Stimulated activated CD4-positive, alpha-beta T cell treated with anti-CD3 and anti-CD28 coated beads, Interleukin-12 subunit alpha, Interleukin-12 subunit beta, amount 100 ng/mL, for 48 hours (primary cell): ENCODE measurements around the gene TGM4.
"Not testable (repeated sequence)": the region's sequence is repeated elsewhere in the genome, so short reads cannot be mapped to it uniquely, and the experiment has no call there.

Source experiments
- DNase-seq, 3 donors: peaks; one replicate each; pipeline ENCODE4 v3.0.0-alpha.2; 2020; ENCODE audit warnings: low read depth in 2 of 3, low spot score in 1 of 3

Gene TGM4

DNA sequence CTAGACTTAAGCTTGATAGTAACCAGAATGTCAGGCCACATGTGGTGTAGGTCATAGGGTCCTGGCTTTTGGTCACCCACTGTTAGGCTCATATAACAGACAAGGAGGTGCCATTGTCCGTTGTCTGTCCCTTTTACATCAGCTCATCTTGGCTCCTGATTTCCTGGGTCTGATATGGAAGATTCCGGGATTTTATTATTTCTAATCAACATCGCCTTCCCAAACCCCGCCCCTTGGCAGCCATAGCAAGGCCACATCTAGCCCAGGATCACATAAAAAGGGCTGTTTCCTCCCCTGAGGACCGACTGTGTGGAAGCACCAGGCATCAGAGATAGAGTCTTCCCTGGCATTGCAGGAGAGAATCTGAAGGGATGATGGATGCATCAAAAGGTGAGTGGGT is at the start of gene TGM4:
Gene TGM4 (plus strand): TSS at position 301 of the 400 bp plus-strand sequence. CDS start 71 bp downstream, at position 372.
- DNase-seq = no peak

DNA sequence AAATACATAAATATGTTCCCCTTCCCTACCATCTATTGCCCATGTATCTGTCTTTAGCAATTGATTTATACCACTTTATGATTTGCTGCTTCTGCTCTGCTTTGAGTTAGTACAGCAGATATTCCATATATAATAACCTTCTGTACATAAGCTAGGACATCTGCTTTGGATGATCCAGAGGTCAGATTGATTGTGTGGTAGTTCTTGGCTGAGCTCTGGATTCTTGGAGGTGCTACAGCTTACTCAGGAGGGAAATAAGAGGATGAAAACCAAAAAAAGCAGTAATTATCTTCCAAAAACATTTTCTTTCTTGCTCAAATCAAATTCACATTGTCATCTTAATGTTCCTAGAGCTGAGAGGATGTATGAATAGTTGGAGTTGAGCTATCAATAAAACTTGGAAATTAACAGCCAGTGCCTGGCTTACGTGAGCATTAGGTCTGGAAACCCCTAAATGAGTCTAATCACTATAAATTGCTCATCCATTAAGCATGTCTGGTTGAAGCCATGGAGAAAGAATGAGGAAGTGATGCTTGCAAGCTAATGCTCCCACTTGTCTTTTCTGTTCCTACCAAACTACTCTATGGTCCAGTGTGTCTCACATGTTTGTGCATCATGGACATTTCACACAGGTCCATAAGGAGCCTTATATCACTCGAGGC is 49.0 kb upstream of the TGM4 start:
- no peak for DNase-seq

DNA sequence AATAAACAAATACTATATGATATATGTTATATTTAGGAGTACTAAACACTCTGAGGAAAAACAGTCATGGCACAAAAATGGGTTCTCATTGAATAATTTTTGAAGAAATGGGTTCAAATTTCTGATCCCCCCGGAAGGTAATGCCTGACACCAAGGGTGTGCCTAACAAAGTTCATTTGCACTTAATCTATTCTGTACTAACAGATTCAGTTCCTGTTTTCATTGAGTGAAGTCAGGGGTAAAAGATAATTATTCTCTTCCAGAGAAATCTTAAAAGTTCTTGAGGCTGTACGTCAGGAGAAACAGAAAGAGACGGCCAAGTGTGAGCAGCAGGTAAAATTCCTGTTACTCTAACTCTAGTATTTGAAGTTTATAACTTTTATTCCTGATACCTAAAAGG is 47.2 kb upstream of the TGM4 start:
- DNase-seq = no peak

DNA sequence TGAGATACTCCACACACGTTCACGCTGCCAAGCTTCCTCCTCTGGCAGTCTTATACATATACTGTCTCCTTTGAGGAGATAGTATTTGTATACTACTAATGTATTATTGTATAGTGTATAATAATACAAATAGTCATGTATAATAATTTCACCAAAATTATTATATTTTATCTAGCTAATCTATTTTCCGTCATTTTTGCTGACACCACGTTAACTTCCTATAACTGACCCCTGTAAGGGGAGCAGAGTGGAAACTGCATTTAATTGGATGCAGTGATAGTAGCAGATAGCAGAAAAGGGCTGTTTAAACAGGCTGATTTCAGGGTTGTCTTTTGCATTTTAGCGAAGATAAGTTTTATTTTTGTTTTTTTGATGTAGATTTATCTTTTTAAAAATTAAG is 43.2 kb upstream of the TGM4 start:
- no peak for DNase-seq

DNA sequence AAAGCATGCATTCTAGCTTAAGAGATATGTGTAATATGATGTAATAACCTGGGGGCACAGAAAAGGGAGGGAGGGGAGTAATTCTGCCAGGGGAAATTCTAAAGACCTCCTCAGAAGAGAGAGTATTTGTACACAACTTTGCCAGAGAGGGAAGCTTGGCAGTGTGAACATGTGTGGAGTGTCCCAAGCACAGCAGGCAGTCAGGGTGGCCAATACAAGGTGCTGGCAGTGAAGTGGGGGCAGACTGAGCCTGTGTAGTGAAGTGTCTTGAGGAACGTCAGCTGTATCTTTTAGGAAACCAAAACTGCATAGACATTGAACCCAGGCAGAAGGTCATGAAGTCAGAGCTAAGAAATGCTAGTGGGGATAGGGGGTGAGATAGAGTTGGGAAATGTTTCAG is 42.4 kb upstream of the TGM4 start:
- no peak for DNase-seq

DNA sequence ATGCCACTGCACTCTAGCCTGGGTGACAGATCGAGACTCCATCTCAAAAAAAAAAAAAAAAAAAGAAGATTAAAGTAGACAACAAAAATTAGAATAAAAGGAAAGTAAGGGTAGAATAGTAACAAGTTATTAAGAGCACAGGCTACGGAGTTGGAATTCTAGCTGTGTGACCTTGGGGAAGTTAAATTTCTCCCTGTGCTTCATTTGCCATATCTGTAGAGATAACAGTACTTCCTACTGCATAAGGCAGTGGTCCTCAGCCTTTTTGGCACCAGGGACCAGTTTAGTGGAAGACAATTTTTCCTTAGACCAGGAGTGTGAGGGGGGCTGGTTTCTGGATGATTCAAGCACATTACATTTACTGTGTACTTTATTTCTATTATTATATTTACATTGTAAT is 41.4 kb upstream of the TGM4 start:
- DNase-seq = no peak

DNA sequence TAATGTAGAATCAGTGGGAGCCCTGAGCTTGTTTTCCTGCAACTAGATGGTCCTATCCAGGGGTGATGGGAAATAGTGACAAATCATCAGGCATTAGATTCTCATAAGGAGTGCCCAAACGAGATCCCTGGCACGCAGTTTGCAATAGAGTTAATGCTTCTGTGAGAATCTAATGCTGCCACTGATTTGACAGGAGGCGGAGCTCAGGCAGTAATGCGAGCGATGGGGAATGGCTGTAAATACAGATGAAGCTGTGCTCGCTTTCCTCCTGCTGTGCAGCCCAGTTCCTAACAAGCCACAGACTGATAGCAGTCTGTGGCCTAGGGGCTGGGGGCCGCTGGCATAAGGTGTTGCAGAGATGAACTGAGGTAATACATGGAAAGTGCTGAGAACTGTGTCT is 41.0 kb upstream of the TGM4 start:
- DNase-seq = no peak

DNA sequence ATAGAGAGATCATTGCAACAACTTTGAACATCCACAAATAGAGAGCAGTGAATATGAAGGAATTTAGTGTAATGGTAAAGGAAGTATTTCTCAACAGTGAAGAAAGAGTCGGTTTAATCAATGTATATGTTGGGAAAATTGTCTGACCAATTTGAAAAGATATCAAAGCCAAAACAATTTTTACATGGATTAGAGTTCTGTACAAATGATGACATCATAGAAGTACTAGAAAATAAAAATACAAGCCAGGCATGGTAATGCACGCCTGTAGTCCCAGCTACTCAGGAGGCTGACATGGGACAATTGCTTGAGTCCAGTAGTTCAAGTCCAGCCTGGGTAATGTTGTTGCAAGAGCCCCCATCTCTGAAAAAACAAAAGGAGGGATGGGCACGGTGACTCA is 38.7 kb upstream of the TGM4 start:
- DNase-seq = no peak

DNA sequence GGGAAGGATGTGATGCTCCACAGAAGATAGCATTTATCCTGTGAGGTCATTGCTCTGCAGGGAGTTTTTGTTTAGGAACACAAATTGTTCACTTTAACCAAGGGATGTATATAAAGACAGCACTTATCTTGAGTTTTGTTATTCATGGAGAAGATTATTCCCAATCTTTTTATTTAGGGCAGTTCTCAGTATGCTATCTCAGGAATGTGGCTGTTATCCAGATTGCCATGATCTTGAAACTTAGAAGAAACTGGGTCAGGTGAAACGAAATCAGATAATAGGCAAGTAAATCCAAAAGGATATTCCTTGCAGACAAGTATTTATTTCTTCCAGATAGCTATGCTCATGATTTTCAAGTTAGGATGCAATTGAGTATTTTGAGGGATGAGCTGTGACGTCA is 32.0 kb upstream of the TGM4 start:
- DNase-seq = no peak

DNA sequence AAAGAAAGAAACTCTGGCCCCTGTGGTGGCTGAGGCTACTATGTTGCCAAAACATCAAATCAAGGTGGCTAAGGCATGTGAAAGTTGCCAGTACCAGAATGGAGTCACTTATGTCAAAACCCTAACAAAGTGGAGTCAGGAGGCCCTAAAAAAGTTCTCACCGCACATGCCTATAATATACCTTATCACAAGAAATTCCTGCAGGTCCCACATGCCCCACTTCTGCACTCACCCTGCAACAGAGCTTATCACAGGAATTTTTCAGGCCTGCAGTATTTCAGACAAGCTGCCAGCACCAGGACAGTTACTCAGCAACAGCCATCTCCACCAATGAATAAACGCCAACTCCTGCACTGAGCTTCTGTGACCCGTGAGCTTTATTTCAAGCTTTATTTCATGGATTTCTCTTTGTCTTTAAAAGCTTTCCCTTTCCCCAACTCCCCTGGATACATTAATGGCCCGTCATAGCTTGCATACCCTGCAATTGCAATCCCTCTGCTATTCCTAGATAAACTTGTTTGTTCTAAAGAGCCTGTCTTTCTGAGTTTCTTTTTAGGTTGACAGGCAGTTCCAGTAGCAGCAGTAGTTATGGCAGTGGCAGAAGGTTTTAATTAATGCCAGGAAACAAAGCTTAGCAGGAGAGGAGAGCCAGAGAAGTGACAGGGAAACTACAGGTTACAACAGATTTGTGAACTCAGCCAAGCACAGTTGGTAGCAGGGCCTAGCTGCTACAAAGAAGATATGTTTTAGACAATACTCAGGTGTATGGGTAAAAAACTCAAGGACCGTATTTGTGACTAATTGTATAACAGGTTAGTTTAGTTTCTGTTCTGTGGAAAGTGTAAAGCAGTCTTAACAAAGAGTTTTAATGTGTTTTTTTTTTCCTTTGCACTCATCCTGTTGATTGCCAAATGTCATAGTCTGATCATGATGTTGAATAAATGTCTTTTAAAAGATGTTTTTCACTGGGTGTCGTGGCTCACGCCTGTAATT is 28.6 kb upstream of the TGM4 start:
- DNase-seq = no peak

DNA sequence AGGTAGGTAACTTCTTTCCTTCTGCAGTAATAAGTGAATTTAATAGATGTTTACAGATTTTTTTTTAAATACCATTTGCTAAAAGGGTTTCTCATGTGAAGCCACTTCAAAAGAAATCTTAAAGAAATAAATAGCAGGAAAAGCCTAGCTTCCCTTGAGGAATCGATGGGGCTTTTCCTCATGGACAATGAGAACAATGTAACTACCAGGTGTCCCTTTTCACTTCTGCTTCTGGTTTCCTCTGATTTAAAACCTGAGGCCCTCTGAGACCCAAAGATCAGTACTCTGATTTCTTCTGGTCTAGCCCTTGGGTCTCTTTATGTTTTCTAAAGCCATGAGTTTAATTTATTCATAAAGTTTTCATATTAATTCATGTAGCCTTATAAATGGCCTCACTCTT is 25.8 kb upstream of the TGM4 start:
- DNase-seq = no peak

DNA sequence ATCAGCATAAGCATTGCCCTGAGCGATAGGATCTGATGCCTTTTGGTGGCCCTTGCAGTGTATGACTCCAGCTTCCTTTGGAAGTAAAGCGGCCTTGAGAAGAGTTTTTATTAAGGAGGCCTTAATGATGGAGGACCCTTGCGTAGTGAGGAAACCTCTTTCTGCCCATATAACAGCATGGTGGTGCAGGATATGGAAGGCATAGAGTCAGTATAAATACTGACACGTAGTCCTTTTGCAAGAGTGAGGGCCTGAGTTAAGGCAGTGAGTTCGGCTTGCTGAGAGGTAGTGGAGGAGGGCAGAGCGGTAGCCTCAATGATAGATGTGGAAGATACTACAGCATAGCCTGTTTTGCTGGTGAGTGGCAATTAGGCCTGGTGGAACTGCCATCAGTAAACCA is 17.7 kb upstream of the TGM4 start:
- DNase-seq = not testable (repeated sequence)

DNA sequence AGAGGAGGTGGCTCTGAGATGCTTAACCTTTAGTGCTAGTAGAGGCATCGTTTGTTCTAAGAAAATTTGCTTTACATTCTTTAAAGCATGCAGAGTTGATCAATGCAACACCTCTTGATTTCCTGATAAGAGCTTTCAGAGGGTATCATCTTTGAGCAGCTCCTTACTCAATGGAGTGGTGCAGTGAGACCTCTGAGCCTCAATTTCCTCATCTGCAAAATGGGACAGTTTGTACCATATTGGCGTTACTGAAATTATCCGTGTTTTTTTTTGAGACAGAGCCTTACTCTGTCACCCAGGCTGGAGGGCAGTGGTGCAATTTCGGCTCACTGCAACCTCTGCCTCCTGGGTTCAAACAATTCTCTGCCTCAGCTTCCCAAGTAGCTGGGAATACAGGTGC is 14.3 kb upstream of the TGM4 start:
- no peak for DNase-seq

DNA sequence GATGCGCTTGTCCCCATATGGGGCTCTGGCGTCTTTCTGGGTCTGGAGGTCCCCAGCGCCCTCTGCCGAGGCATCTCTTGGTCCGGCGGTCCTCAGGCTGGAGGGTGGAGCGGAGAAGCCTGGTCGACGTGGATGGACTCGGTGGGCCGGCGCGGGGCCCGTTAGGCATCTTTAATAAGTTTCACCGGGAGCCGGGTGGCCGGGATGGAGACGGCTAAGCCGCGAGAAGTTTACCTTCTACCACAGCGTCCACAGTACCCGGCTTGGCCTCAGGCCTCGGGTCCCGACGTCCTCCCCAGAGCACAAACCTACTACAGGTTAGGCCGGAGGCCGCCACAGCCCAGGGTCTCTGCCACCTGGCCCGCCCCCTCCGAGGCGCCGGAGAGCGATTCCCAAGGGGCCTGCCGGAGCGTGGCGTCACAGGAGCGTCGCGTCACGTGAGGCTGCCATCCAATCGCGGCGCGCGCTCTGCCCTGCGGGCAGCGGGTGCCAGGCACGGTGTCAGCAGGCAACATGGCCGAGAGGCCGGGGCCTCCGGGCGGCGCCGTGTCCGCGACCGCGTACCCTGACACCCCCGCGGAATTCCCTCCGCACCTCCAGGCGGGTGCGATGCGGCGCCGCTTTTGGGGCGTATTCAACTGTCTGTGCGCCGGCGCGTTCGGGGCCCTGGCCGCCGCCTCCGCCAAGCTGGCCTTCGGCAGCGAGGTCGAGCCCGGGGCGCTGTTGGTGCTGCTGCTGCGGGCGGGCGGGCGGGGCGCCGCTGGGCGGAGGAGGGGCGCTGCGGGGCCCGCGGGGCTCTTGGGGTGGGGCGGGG is 12.8 kb upstream of the TGM4 start, which contains the start of gene TMEM42:
Gene TMEM42 (plus strand): TSS at position 501 of the 814 bp plus-strand sequence. CDS start 13 bp downstream, at position 514.
- DNase-seq = peak; percentile 69 to 82 (median 75)

DNA sequence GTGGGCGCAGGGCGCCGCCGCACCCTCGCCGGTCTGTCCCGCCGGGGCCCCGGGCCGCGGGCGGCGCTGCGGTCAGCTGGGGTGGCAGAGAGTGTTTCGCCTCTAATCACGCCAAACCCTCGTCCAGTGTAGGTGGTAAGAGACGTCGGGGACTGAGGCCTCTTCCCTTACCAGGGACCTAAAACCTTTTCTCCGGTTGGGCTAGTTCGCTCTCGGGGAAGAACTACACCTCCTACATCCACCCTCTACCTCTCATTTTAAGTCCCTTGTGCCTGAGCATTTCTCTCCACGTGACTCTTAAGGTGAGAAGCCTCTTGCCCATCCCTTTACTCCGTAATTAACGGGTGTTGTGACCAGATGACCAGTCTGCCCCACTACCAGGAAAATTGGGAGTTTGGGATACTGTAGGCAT is 12.2 kb upstream of the TGM4 start:
- DNase-seq = peak in 1 of 3 donors; percentile 20

DNA sequence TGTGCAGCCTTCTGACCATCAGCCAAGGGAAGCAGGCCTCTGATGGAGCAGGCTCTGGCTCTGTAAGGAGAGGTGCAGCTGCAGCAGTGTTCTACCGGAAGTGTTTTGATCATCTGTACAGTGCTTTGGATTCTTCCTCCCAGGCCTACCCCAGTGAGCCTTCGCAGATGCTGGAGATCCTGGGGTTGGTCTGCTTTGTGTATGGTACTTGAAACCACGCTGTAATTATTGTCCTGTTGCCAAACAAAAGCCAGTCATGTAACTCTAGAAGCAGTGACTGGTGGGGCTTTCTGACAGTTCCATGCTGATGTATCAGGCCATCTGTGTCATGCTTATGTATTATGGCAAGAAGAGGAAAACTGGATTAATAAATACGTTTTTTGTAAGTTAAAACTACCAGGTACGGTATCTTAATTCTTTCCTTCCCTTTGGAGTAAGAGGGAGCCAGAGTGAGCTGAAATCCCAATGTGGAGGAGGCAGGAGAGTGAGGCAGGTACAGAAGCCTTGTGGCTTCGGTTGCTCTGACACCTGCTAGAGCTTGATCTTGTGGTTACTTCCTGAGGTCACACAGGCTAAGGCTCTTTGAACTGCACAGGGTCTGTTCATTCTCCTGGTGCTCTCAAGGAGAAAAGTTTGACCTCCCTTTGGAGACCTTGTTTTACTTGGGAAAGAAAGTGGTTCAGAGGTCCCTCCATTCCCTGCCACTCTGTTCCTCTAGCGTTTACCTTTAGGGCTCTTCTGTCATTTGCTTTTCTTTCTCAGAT is 9.0 kb upstream of the TGM4 start:
- no peak for DNase-seq

DNA sequence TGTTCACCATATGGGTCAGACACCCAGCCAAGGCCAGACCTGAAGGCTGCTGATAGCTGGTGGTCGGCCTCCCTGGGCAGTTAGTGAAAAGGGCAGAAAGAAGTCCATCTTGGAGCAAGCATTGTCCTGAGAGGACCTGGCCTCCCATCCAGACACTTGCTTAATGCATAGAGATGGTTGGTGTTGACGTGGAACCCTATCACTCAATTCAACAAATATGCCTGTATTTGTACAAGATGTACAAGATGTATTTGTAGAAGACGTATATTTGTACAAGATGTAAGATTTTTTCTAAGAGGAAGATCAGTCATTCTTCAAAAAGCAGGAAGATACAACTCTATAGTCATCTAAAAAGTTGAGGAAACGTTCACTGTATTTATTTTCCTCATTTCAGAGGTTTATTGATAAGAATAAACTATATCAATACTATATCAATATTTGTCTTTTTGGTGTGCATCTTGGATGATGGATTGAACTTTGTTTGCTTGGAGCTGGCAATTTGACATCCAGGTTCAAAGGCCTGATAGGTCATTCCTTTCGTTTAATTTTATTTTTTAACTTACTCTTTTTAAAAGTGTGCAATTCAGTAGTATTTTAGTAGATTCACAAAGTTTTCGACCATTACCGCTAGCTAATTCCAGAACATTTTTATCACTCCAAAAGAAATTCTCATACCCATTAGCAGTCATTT is 6.8 kb upstream of the TGM4 start:
- no peak for DNase-seq

DNA sequence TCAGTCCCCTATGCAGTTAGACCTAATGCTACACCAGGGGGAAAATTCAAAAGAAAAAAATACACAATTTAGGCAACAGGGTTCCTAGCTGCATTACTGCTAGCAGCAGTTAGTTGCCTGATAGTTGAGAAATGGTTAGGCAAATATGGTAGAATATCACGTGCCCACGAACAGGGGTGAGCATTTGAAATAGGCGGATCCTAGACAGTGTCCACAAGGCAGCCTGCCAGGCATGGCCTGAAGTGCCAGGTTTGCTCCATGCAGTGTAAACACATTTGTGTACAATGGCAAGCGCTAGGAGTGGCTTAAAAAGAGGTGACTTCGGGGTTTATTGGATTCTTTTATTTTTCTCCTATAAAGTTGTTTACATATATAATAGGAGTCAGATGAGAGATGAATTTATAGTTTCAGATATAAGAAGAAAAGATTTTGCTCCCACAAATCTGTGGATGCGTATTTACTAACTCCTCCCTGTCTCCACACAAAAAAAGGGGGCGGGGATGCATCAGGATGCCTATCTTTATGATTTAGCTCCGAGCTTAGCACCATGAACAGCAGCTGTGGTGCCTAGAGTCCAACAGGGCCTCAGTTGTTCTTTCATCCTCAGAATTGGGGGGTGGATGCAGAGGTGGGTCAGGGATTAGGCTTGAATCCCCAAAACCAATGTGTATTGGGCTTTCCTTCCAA is 3.9 kb upstream of the TGM4 start:
- DNase-seq = no peak

DNA sequence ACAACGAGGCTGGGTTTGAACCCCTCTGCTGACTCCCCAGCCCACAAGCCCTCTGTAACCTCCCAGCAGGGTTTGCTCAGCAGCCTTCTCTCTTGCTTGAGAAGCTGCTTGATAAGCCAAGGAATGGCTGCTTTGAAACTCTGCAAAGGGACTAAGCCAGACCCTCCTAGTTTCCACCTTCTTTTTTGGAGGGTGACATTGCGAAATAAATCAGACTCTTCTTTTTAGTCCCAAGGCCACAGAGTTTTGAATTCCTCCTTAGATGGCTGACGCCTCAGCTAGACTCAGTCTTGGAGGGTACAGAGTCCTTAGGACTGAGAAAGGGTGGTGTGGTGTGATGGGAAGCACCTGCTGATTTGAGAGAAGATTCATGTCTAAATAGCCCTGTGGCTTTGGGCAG is 1.2 kb downstream of the TGM4 start:
- no peak for DNase-seq

DNA sequence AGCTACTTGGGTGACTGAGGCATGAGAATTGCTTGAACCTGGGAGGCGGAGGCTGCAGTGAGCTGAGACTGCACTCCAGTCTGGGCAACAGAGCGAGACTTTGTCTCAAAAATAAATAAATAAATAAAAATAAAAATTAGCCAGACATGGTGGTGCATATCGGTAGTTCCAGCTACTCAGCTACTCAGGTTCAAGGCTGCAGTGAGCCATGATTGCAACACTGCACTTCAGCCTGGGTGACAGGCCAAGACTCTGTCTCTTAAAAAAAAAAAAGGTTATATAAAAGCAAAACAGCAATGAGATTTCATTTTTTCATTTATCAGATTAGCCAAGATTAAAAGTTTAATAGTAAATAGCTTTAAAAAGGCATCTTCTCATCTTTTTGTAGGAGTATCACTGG is 2.9 kb downstream of the TGM4 start:
- no peak for DNase-seq
